Left ventricle myocardium inferior (tissue), 1 donor: ENCODE measurements around the gene LRMDA. TPM values are rescaled to one million over a fixed set of nuclear protein-coding genes. Genes with fewer than 3 reads are reported as not detected.

ENCODE experiments used
- DNase-seq: peaks from one replicate; pipeline ENCODE4 v3.0.0-alpha.2; 2020
- H3K27ac ChIP-seq: fragments of 200-600 bp; replicated peaks from 2 replicates; pipeline ENCODE4 v1.8.0; 2021
- H3K27me3 ChIP-seq: fragments of 200-600 bp; 2 replicates; pipeline ENCODE4 v1.8.0; 2021; ENCODE audit warnings: low read depth
- H3K36me3 ChIP-seq: fragments of 200-600 bp; 2 replicates; pipeline ENCODE4 v1.8.0; 2021
- H3K4me1 ChIP-seq: fragments of 200-600 bp; 2 replicates; pipeline ENCODE4 v1.8.0; 2021
- H3K4me3 ChIP-seq: fragments of 200-600 bp; 2 replicates; pipeline ENCODE4 v1.8.0; 2021; ENCODE audit warnings: mild to moderate bottlenecking, moderate library complexity
- H3K9me3 ChIP-seq: fragments of 200-600 bp; replicated peaks from 2 replicates; pipeline ENCODE4 v1.8.0; 2021
- intact Hi-C: fragments of 100-400 bp; cut with micrococcal nuclease; formaldehyde crosslinking; loops from one replicate; pipeline ENCODE4 v1.11.0; 2022
- total RNA-seq: library from RNA; stranded (reverse); fragmentation: NEBNext Ultra II Directional; extraction: Animal tissue kit (Norgen Biotek cat#: 25700); gene quantifications from one replicate; pipeline ENCODE4 v1.2.1, GENCODE V29; 2021
- TF ChIP-seq, protein P1 (sequence below): fragments of 200-600 bp; IDR thresholded peaks from 2 replicates; pipeline ENCODE4 v1.8.0; 2021; ENCODE audit warnings: antibody characterized with exemption, mild to moderate bottlenecking, borderline replicate concordance
- donor health status: DM: no; HTN: yes; CAD: no; lungs with severe emphysema.

The LRMDA gene
- total RNA-seq, 1 donor from 2014 or later = 18.7 TPM

DNA sequence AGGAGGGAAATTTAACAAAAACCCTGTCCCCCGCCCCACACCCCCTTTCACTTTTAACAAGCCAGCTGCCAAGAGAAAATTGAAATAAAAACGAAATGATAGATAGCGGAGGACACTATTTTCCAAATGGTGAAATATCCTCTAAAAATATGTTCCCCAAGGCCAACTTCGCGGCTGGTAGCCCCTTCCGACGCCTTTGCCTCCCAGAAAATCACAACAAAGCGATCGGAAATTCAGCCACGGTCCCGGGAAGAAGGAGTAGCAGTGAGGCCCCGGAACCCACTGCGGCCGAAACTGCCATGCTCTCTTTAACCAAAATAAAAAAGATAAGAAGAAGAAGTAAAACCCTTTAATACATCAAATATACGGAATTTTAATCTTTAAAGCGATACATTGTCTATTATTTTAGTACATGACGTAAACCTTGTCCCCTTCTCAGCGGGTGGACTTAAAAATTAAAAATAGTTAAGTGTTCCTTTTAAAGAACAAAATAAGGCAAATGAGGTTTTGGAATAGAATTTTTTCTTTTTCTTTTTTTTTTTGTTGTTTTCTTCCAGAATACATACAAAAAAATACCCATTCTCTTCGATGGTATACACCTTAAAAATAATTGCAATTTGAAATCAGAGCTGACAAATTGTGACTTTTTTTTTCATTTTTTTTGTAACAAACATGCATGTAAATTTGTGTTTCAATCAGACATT lies 33.8 kb upstream of the LRMDA start:
- Histone ChIP-seq H3K27me3 (peaks cover 13% of the 10 kb centered on the region), H3K36me3 (peaks cover 15% of the 10 kb centered on the region), H3K4me3 (peak overlapping the region; percentile 93), H3K9me3 (no peaks in the 10 kb centered on the region), H3K4me1 (peaks cover 67% of the 10 kb centered on the region), H3K27ac (peak overlapping the region; percentile 97)
- intact Hi-C loops = loop anchor here (5.0 kb wide), 1 partner anchor 640 kb away; no protein-coding TSS in a partner anchor
- TF ChIP-seq, protein P1, sequence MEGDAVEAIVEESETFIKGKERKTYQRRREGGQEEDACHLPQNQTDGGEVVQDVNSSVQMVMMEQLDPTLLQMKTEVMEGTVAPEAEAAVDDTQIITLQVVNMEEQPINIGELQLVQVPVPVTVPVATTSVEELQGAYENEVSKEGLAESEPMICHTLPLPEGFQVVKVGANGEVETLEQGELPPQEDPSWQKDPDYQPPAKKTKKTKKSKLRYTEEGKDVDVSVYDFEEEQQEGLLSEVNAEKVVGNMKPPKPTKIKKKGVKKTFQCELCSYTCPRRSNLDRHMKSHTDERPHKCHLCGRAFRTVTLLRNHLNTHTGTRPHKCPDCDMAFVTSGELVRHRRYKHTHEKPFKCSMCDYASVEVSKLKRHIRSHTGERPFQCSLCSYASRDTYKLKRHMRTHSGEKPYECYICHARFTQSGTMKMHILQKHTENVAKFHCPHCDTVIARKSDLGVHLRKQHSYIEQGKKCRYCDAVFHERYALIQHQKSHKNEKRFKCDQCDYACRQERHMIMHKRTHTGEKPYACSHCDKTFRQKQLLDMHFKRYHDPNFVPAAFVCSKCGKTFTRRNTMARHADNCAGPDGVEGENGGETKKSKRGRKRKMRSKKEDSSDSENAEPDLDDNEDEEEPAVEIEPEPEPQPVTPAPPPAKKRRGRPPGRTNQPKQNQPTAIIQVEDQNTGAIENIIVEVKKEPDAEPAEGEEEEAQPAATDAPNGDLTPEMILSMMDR = no peak
- peak; percentile 20 for DNase-seq

DNA sequence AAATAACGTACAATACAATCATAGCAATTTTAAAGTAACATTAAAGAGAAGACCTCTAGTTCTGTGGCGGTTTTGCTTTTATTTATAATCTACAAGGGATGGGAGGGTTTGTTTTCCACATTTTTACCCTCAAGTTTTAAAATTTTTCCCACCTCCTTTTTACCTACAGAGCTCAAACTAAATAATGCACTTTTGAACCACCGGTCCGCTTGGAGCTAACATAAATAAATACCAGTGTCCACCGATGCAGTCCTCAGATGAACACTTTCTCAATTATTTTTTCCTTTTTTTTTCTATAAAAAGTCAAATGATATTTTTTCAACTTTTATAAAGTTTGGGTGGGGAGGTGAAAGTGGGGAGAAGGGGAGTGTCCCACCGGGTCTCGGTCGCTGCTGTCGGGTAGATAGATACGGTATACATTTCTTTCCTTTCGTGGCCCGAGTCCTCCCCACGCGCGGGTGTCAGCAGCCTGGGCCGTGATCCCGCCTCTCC lies 33.2 kb upstream of the LRMDA start:
- intact Hi-C loops = loop anchor here (5.0 kb wide), 1 partner anchor 639 kb away; no protein-coding TSS in a partner anchor
- Histone ChIP-seq H3K4me1 (peaks cover 73% of the 10 kb centered on the region), H3K9me3 (no peaks in the 10 kb centered on the region), H3K36me3 (peaks cover 15% of the 10 kb centered on the region), H3K27ac (peak overlapping the region; percentile 97), H3K27me3 (peaks cover 13% of the 10 kb centered on the region), H3K4me3 (peak overlapping the region; percentile 93)
- DNase-seq = no peak
- TF ChIP-seq, protein P1 = no peak

DNA sequence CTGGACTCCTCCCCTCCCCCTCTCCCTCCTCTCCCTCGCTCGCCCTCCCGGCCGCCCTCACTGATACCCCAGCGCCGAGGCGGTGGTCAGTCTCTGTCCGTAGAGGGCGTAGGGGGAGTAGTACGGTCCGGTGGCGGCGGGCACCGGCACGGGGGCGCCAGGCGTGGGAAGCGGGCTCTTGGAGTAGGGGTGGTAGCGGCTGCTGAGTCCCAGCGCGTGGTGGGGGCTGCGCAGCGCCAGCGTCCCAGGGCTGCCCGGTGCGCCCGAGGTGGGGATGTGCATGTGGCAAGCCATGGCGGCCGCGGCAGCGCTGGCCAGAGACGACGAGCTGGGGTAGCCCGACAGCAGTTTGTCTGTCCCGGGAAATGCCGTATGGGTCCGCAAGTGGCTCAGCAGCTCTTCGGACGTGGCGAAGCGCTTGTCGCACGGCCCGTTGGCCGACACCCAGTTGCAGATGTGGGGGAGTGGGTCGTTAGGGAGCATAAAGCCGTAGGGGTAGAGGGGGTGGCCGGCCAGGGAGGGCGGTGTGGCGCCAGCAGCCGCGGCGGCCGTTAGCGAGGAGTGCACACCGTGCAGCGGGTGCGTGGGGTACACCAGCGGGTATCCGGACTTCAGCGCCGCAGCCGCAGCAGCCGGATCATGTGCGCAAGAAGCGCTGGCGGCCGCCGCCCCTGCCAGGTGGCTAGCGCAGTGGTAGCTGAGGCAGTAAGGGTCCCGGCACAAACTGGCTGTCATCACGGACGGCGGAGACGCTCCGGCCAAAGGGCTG lies 32.5 kb upstream of the LRMDA start:
- Histone ChIP-seq H3K27me3 (peaks cover 13% of the 10 kb centered on the region), H3K36me3 (peaks cover 15% of the 10 kb centered on the region), H3K4me3 (peak overlapping the region; percentile 93), H3K27ac (peak overlapping the region; percentile 97), H3K4me1 (peaks cover 79% of the 10 kb centered on the region), H3K9me3 (no peaks in the 10 kb centered on the region)
- peak; percentile 38 for DNase-seq
- intact Hi-C loops = loop anchor here (5.0 kb wide), 1 partner anchor 638 kb away; no protein-coding TSS in a partner anchor
- TF ChIP-seq, protein P1 = no peak

DNA sequence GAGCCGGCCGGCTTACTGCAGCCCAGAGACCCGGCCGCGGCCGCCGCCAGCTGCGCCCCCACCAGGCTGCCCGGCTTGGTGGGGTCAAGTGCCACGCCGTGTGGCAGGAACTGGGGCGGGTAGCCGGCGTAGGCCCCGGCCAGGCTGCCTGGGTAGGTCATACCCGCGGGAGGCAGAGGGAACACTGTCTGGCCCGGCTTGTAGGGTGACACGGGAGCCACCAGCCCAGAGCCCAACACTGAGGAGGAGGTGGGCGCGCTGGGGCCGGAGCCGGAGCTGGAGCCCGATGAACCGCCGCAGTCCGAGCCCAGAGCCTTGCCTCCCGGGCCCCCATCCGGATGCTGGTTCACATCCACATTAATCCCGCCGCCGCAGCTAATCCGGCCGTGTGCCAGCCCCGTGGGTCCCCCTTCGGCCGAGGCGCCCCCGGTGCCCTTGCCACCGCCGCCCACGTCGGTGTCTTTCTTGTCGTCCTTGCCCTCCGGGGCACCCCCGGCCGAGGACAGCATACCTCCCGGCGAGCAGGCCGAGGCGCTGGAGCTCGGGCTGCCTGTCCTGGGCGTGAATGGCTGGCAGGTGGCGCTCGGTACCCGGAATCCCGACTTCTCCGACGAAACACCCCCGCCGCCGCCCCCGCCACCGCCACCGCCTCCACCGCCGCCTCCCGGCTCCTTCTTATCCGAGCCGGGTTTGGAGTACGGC lies 31.8 kb upstream of the LRMDA start:
- DNase-seq = peak; percentile 88
- peaks cover 15% of the 10 kb centered on the region for H3K36me3 ChIP-seq
- H3K4me3 ChIP-seq = peak overlapping the region; percentile 93
- H3K4me1 ChIP-seq = peaks cover 87% of the 10 kb centered on the region
- intact Hi-C loops = loop anchor here (5.0 to 10.0 kb wide), 2 partner anchors 515 to 638 kb away; no protein-coding TSS in a partner anchor
- peak overlapping the region; percentile 97 for H3K27ac ChIP-seq
- no peaks in the 10 kb centered on the region for H3K9me3 ChIP-seq
- TF ChIP-seq, protein P1 = peak; percentile 83
- H3K27me3 ChIP-seq = peaks cover 18% of the 10 kb centered on the region
